Measurements from ENCODE around the gene MYO3B.
A peak's percentile ranks its signal among the peaks of the same experiment; 100 is the strongest.
"Not testable (repeated sequence)": the region's sequence is repeated elsewhere in the genome, so short reads cannot be mapped to it uniquely, and the experiment has no call there.

Gene MYO3B

DNA sequence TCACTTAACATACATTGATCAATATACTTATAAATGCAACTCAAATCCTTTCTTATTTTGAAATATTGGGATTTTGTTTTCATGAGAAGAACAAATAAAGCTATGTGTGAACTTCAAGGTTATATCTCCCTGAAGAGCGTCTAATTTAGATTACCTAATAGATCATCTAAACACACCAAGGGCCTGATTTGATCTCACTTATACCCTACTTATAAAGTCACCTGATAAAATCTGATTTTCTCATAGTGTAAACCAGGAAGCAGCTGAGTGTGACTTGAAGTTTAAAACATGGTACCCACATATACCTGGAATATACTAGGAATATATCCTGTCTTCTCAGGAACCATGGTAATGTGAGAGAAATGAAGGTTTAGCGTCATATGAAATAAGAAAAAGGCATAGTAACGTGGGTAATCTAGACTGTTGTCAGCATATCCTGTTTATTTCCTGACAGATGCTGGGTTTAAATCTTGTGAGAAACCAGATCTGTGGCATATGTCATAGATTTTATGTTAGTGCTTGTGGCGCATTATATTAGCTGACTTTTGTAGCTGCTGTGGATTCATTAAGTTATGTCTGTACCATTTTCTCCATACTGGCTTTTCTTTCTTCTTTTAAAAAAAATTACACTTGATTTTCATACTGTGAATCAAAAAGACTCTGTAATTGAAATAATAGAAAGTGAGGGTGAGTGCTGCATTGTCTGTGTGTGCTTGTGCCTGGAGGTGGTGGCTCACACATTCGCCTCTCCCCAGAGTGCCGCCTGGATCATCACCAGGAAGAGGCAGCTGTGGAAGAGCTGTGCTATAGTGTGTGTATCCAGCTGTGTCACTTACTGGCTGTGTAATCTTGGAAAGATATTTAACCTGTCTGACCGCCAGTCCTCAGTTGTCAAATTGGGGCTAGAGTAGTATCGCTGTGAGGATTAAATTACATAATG lies 164.0 kb downstream of the MYO3B start:
- DNase-seq, result no peak

DNA sequence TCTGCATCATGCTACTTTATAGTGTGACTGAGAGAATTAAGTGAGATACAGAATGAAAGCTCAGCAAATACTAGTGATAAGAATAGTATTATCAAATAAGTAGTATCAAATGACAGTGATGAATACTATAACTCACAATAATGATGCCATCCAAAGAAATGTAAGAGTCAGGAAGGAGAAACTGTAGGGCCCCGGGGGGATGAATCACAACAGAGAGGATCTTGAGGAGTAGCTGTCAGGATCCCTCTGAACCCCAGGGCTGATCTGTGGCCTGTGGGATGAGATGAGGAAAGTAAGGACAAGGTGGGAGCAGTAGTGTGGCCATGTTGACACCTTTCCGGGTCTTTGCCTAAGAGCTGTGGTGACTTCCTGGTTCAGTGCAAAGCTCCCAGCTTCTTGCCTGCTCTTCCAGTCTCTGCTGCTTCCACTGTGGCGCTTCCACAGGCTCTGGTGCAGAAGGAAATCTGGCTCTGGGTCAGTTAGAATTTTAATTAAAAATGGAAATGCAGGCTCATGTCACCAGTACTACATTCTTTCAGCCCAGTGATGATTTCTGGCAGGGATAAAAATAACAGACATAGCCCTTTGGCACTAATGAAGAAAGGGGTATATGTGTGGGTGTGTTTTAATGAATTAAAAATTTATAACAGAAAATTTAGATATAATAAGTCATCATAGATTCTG lies 166.9 kb downstream of the MYO3B start:
- DNase-seq, result no peak

DNA sequence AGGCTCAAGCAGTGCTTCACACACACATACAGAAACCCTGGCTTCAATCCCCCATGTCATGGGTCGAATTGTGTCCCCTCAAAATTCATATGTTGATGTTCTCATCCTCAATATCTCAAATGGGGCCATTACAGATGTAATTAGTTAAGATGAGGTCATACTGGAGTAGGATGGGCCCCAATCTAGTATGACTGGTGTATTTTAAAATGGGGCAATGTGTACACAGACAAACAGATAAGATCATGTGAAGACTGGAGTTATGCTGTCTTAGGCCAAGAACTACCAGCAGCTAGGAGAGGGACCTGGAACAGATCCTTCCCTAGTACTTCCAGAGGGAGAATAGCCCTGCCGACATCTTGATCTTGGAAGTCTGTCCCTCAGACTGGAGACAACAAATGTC lies 167.7 kb downstream of the MYO3B start:
- no peak for DNase-seq

DNA sequence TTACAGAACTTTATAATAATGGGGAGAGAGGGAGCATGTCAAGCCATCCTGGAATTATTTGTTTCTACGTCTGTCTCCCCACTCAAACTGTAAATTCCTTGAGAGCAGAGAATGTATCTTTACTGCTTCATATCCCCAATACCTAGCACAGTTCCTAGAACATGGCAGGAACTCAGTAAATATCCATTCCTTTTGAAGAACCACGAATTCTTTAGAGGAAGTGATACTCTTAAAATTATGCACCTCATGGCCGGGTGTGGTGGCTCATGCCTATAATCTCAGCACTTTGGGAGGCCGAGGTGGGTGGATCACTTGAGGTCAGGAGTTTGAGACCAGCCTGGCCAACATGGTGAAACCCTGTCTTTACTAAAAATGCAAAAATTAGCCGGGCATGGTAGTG lies 171.3 kb downstream of the MYO3B start:
- not testable (repeated sequence) for DNase-seq

GRCh38 chr2:170350929-170351826 lies 173.2 kb downstream of the MYO3B start:
- DNase-seq, result no peak

DNA sequence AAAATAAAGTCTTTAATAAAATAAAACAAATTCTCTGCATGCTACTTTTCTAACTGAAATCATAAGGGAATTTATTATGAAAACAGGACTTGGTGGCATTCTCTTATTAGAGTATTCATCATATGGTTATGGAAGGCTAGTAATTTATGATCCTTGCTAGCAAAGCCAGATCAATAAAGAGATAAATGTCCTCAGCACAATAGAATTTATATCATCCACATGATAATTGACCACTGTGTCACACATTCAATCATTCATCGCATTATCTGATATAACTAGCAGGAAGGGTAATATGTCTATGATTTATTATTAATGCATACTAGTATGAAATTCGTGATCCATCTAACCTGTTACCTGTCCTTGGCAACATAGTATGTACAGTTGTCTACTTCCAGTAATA lies 175.8 kb downstream of the MYO3B start:
- no peak for DNase-seq

DNA sequence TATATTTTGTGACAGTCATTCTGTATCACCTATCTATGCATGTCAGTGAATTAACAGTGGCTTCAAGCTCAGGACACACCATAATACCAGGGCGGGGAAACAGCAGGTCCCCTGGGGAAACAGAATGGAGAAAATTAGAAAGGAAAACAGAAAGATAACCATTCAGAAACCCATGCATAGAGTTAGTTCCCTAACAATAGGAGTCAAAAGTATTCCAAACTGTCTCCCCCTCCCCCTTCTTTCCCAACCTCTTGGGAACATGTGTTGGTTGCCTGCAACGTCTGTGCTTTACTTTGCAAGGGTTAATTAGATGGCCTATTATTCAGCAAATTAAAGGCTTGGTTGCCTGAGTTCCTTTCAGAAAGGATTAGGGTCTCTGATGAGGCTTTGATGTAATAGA lies 176.4 kb downstream of the MYO3B start:
- DNase-seq, result no peak

- DNase-seq, result no peak
Observed at GRCh38 chr2:170354855-170355780, 177.2 kb downstream of the MYO3B start.

DNA sequence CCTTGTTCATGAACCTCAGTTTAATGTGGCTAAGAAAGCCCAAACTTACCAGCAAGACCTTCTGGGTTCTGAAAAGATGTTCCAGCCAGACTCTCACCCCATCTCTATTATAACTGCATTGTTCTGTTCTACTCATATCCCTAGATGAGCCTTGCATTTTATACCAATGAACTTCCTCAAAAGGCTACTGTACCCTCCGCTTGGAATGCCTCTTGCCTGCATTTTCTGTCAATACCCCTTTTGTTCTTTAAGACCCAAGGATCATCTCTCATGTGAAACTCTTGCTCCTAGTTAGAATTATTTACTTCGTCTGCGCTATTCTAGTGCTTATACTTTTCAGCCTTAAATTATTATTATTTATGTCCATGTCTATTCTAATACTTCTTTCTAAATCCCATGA lies 181.5 kb downstream of the MYO3B start:
- no peak for DNase-seq

DNA sequence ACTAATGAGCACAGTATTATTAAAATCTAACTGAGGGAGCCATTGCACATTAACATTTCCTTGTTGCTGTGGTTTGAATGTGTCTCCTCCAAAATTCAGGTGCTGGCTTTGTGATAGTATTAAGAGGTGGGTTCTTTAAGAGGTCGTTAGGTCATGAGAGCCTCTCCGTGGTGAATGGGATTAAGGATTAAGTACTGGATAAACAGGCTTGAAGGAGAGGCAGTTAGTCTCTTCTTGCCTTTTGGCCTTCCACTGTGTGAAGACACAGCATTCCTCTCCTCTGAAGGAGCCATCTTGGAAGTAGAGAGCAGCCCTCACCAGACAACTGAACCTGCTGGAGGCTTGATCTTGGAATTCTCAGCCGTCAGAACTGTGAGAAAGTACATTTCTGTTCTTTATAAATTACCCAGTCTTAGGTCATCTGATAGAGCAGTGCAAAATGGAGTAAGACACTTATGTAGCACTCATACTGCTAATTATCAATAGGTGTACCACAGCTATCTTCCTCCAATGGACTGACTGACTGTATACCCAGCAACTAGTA lies 182.7 kb downstream of the MYO3B start:
- DNase-seq, result no peak

- DNase-seq, result peak; percentile 26
Observed at GRCh38 chr2:170361090-170361936, 183.4 kb downstream of the MYO3B start.

- DNase-seq, result no peak
Observed at GRCh38 chr2:170362313-170362870, 184.4 kb downstream of the MYO3B start.

DNA sequence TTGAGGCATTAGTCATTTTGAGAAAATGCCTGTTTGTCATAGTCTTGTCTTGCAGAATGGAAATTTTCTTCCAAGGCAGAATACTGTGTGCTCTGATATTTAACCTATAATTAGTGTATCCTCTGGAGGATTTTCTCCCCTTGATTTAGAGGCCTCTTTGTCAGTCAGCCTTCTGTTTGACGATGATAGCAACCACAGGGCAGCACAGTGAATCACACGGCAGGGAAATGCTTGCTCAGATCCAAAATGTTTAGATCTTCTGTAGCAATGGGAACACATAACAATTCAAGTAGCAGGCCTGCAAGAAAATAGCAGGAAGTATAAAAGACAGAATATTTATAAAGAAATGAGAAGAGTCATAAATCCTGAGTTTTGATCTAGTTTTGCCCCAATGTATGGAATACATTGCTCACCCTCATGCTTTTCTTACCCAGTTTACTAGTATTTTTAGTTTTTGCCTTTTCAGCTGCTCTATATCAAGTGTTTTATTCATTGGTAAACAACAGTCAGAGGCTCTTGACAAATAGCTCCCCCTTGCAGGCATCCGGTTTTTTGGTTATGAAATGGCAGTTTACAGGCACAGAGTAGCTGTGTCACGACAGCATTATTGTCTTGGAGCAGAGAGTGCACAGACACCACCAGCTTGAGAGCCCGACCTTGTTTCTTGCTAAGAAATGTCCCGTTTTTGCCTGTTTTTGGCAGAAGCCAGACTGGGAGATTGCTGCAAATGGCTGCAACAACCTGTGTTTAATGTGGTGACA lies 185.1 kb downstream of the MYO3B start:
- DNase-seq, result no peak

GRCh38 chr2:170365003-170365402 lies 187.1 kb downstream of the MYO3B start:
- no peak for DNase-seq

DNA sequence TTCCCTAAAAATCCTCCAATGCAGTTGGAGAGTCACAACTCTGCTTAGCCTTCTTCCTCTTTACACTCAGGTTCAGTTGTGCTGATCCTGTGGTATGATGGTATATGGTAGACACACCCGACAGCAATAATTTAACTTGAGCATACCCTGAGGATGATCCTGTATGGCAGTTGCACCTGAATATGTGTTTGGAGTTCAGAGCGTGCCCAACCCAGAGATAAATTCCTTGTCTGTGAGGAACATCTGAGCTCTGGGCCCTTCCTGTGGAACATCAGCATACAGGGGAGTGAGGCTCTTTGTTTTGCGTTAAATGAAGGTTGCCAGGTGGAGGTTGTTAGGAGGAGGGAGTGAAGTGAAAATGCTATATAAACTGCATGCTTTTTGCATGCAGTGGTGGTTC lies 187.7 kb downstream of the MYO3B start:
- no peak for DNase-seq

DNA sequence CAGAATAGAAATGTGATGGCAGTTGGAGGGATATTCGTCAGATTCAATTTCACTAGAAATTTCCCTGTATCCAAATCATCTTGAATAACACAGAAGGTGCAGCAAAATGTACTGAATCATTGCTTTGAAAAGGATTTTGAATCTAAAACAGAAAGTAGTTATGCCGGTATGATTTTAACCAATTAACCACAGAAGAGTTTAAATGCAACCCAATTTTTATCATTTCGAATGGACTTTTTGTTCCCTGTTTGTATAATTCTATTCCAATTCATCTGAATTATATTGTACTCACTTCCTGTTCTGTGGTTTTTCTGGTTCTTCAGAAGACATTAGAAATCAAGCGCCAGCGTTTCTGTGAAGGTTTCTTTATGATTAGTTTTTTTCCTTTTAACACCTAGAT lies 190.4 kb downstream of the MYO3B start:
- DNase-seq, result no peak

DNA sequence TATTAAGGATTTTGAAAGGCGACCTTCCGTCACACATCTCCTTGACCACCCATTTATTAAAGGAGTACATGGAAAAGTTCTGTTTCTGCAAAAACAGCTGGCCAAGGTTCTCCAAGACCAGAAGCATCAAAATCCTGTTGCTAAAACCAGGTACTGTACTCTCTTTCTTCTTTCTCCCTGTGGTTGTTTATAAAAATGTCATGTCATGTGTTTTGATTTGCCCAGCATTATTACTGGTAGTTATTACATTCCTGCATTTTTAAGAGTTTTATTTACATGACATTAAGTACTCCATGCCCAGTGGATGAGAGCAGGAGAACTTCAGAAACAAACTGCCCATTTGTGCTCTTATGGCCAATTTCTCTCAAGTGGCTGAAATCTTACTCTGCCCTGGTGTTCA lies 191.3 kb downstream of the MYO3B start:
- DNase-seq, result no peak

GRCh38 chr2:170369894-170370293 lies 191.9 kb downstream of the MYO3B start:
- DNase-seq, result peak; percentile 38

- DNase-seq, result no peak
Observed at GRCh38 chr2:170371231-170371998, 193.5 kb downstream of the MYO3B start.
